Astrocyte (in vitro differentiated cells and primary cell): ENCODE measurements around the gene DCBLD1. TPM values are rescaled to one million over a fixed set of nuclear protein-coding genes. Genes with fewer than 3 reads are reported as not detected.

Source experiments
- DNase-seq: peaks from one replicate; pipeline ENCODE4 v3.0.0-alpha.2; 2010; ENCODE audit warnings: low read depth
- FAIRE-seq: peaks from 2 replicates; lab custom pipeline; 2011; peaks lifted over from hg19 to GRCh38; lab: Jason Lieb, UNC
- H2AFZ ChIP-seq: 2 replicates; pipeline ENCODE4 v1.6.0; 2012; ENCODE audit warnings: low read depth, low read length, inconsistent platforms
- H3K27ac ChIP-seq: 2 replicates; pipeline ENCODE4 v1.5.1; 2011; ENCODE audit warnings: low read depth, low read length, inconsistent platforms
- H3K27me3 ChIP-seq: 2 replicates; pipeline ENCODE4 v1.6.0; 2011; ENCODE audit warnings: low read length, inconsistent platforms; ENCODE audit not compliant: insufficient read depth
- H3K36me3 ChIP-seq: 2 replicates; pipeline ENCODE4 v1.5.1; 2011; ENCODE audit warnings: low read length, inconsistent platforms; ENCODE audit not compliant: insufficient read depth
- H3K4me1 ChIP-seq: 2 replicates; pipeline ENCODE4 v1.5.1; 2011; ENCODE audit warnings: low read length, inconsistent platforms; ENCODE audit not compliant: insufficient read depth
- H3K4me2 ChIP-seq: 2 replicates; pipeline ENCODE4 v1.6.0; 2012; ENCODE audit warnings: low read length, inconsistent platforms
- H3K4me3 ChIP-seq: 2 replicates; pipeline ENCODE4 v1.5.1; 2011; ENCODE audit warnings: low read depth, mild to moderate bottlenecking, low read length, inconsistent platforms; ENCODE audit not compliant: insufficient read depth
- H3K79me2 ChIP-seq: 2 replicates; pipeline ENCODE4 v1.6.0; 2012; ENCODE audit warnings: mild to moderate bottlenecking, low read length, inconsistent platforms; ENCODE audit not compliant: insufficient read depth
- H3K9ac ChIP-seq: 2 replicates; pipeline ENCODE4 v1.6.0; 2012; ENCODE audit warnings: mild to moderate bottlenecking, low read length, inconsistent platforms
- H3K9me3 ChIP-seq: 2 replicates; pipeline ENCODE4 v1.5.1; 2012; ENCODE audit warnings: low read depth, mild to moderate bottlenecking, low read length, inconsistent platforms; ENCODE audit not compliant: insufficient read depth
- H4K20me1 ChIP-seq: 2 replicates; pipeline ENCODE4 v1.6.0; 2012; ENCODE audit warnings: low read length, inconsistent platforms; ENCODE audit not compliant: insufficient read depth
- H3K27ac Mint-ChIP-seq: one replicate; pipeline ENCODE4 v1.8.0; 2021; ENCODE audit warnings: mild to moderate bottlenecking, mixed read lengths; ENCODE audit not compliant: unreplicated experiment
- H3K27me3 Mint-ChIP-seq: one replicate; pipeline ENCODE4 v1.8.0; 2021; ENCODE audit warnings: low read depth, mixed read lengths; ENCODE audit not compliant: unreplicated experiment
- H3K36me3 Mint-ChIP-seq: one replicate; pipeline ENCODE4 v1.8.0; 2021; ENCODE audit warnings: low read depth, mixed read lengths; ENCODE audit not compliant: unreplicated experiment
- H3K4me1 Mint-ChIP-seq: one replicate; pipeline ENCODE4 v1.8.0; 2021; ENCODE audit warnings: low read depth, mixed read lengths; ENCODE audit not compliant: unreplicated experiment
- H3K4me3 Mint-ChIP-seq: one replicate; pipeline ENCODE4 v1.8.0; 2021; ENCODE audit warnings: mild to moderate bottlenecking, moderate library complexity, mixed read lengths; ENCODE audit not compliant: unreplicated experiment
- H3K9me3 Mint-ChIP-seq: one replicate; pipeline ENCODE4 v1.8.0; 2021; ENCODE audit warnings: mild to moderate bottlenecking, mixed read lengths; ENCODE audit not compliant: unreplicated experiment
- EZH2 ChIP-seq: IDR thresholded peaks from 2 replicates; pipeline ENCODE4 v1.6.1; 2012; ENCODE audit warnings: mild to moderate bottlenecking, low read length, inconsistent platforms; ENCODE audit not compliant: insufficient read depth
- total RNA-seq: library from RNA; stranded (reverse); gene quantifications from 2 replicates; pipeline ENCODE4 v1.2.1, GENCODE V29; 2021
- TF ChIP-seq, protein P1 (sequence below): IDR thresholded peaks from 2 replicates; pipeline ENCODE4 v1.5.1; 2011; ENCODE audit warnings: low read depth, mild to moderate bottlenecking, inconsistent platforms, low read length, moderate library complexity; ENCODE audit not compliant: insufficient read depth

DCBLD1 gene
- total RNA-seq, 1 donor from 2014 or later: 36.8 TPM

DNA sequence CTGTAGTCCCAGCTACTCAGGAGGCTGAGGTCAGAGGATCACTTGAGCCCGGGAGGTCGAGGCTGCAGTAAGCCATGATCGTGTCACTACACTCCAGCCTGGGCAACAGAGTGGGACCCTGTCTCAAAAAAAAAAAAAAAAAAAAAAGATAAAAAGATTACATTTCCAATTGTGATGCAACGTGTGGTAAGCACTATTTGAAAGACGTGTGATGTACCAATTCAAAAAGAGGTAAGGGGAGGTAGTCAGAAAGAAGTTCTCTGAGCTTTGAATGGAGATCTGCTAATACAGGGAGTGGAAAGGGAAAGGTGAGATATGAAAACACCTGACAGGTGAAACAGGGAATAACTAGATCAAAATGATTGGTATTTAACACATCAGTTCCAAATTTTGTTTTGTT is 108.0 kb downstream of the DCBLD1 start:
- FAIRE-seq (no peak), DNase-seq (no peak)
- no peaks in the 10 kb centered on the region for H3K27me3 ChIP-seq
- H3K36me3 ChIP-seq: peaks cover 15% of the 10 kb centered on the region
- Mint-ChIP-seq H3K27me3 (no peaks in the 10 kb centered on the region), H3K9me3 (no peaks in the 10 kb centered on the region), H3K27ac (peak overlapping the region; percentile 31), H3K4me1 (peaks cover 5% of the 10 kb centered on the region), H3K4me3 (no peak overlapping the region), H3K36me3 (peaks cover 16% of the 10 kb centered on the region)
- H3K27ac ChIP-seq: no peak overlapping the region
- H3K4me2 ChIP-seq: no peak overlapping the region
- no peak overlapping the region for H3K9ac ChIP-seq
- H3K4me3 ChIP-seq: no peak overlapping the region
- H2AFZ ChIP-seq: no peak overlapping the region
- no peak for TF ChIP-seq EZH2
- TF ChIP-seq, protein P1, sequence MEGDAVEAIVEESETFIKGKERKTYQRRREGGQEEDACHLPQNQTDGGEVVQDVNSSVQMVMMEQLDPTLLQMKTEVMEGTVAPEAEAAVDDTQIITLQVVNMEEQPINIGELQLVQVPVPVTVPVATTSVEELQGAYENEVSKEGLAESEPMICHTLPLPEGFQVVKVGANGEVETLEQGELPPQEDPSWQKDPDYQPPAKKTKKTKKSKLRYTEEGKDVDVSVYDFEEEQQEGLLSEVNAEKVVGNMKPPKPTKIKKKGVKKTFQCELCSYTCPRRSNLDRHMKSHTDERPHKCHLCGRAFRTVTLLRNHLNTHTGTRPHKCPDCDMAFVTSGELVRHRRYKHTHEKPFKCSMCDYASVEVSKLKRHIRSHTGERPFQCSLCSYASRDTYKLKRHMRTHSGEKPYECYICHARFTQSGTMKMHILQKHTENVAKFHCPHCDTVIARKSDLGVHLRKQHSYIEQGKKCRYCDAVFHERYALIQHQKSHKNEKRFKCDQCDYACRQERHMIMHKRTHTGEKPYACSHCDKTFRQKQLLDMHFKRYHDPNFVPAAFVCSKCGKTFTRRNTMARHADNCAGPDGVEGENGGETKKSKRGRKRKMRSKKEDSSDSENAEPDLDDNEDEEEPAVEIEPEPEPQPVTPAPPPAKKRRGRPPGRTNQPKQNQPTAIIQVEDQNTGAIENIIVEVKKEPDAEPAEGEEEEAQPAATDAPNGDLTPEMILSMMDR: no peak
- no peaks in the 10 kb centered on the region for H3K4me1 ChIP-seq
- no peaks in the 10 kb centered on the region for H3K9me3 ChIP-seq
- peaks cover 81% of the 10 kb centered on the region for H4K20me1 ChIP-seq
- H3K79me2 ChIP-seq: peaks cover 95% of the 10 kb centered on the region

DNA sequence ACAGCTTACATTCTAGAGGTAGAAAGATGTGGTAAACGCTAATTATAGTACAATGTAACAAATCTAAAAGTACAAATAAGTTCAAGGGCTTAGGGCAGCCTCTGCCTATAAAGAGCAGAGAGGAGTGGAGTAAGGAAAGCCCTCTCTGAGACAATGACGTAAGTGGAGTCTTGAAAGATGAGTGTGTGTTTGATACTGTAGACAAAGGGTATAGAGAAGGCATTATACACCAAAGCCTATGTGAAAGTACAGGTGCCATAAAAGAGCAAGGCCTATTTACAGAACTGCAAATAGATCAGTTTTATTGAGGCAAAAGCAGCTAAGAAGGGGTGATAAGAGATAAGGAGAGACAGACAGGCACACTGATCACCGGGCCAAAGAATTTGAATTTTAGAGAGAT is 108.9 kb downstream of the DCBLD1 start:
- Histone ChIP-seq H3K9ac (no peak overlapping the region), H3K79me2 (peaks cover 95% of the 10 kb centered on the region), H3K9me3 (no peaks in the 10 kb centered on the region), H3K4me1 (no peaks in the 10 kb centered on the region), H2AFZ (no peak overlapping the region), H3K4me2 (no peak overlapping the region), H3K27ac (peak overlapping the region; percentile 37), H4K20me1 (peaks cover 82% of the 10 kb centered on the region), H3K4me3 (no peak overlapping the region), H3K27me3 (no peaks in the 10 kb centered on the region), H3K36me3 (peaks cover 15% of the 10 kb centered on the region)
- H3K4me3 Mint-ChIP-seq: no peak overlapping the region
- H3K27me3 Mint-ChIP-seq: no peaks in the 10 kb centered on the region
- TF ChIP-seq, protein P1: no peak
- no peak for TF ChIP-seq EZH2
- peak; percentile 59 for DNase-seq
- peak overlapping the region; percentile 84 for H3K27ac Mint-ChIP-seq
- peaks cover 5% of the 10 kb centered on the region for H3K9me3 Mint-ChIP-seq
- H3K36me3 Mint-ChIP-seq: peaks cover 26% of the 10 kb centered on the region
- H3K4me1 Mint-ChIP-seq: peaks cover 5% of the 10 kb centered on the region
- no peak for FAIRE-seq

GRCh38 chr6:117592983-117593759 is 110.7 kb downstream of the DCBLD1 start:
- H4K20me1 ChIP-seq: peaks cover 78% of the 10 kb centered on the region
- no peak overlapping the region for H3K4me2 ChIP-seq
- no peak overlapping the region for H3K27ac Mint-ChIP-seq
- no peak for TF ChIP-seq EZH2
- TF ChIP-seq, protein P1: no peak
- peaks cover 95% of the 10 kb centered on the region for H3K79me2 ChIP-seq
- no peaks in the 10 kb centered on the region for H3K27me3 ChIP-seq
- H3K27ac ChIP-seq: no peak overlapping the region
- no peak overlapping the region for H3K4me3 Mint-ChIP-seq
- peaks cover 37% of the 10 kb centered on the region for H3K36me3 Mint-ChIP-seq
- H2AFZ ChIP-seq: no peak overlapping the region
- peaks cover 5% of the 10 kb centered on the region for H3K4me1 Mint-ChIP-seq
- peaks cover 12% of the 10 kb centered on the region for H3K36me3 ChIP-seq
- H3K4me1 ChIP-seq: no peaks in the 10 kb centered on the region
- no peak overlapping the region for H3K4me3 ChIP-seq
- H3K9ac ChIP-seq: no peak overlapping the region
- peaks cover 7% of the 10 kb centered on the region for H3K9me3 Mint-ChIP-seq
- no peak for FAIRE-seq
- DNase-seq: no peak
- H3K9me3 ChIP-seq: no peaks in the 10 kb centered on the region
- H3K27me3 Mint-ChIP-seq: no peaks in the 10 kb centered on the region
